Naive B cell (primary cell): ENCODE measurements around the gene TEAD1. TPM values are rescaled to one million over a fixed set of nuclear protein-coding genes. Genes with fewer than 3 reads are reported as not detected.

Source experiments
- ATAC-seq, 2 donors: fragments of 150-1000 bp; cut with Tn5 transposase; 2 replicates each; pipeline ENCODE4 v1.10.0; 2021; ENCODE audit warnings: low read depth in 2 of 2, mild to moderate bottlenecking in 2 of 2, moderate library complexity in 2 of 2
- DNase-seq: peaks from one replicate; pipeline ENCODE4 v3.0.0; 2022
- H3K27ac Mint-ChIP-seq, 6 donors: one replicate each; pipeline ENCODE4 v1.8.0; 2020 to 2022; ENCODE audit warnings: mild to moderate bottlenecking in 6 of 6, mixed read lengths in 6 of 6, moderate library complexity in 5 of 6, inconsistent platforms in 2 of 6
- H3K27me3 Mint-ChIP-seq, 3 donors: one replicate each; pipeline ENCODE4 v1.8.0; 2021 to 2022; ENCODE audit warnings: mixed read lengths in 3 of 3, mild to moderate bottlenecking in 1 of 3
- H3K36me3 Mint-ChIP-seq, 2 donors: one replicate each; pipeline ENCODE4 v1.8.0; 2020 to 2022; ENCODE audit warnings: mixed read lengths in 2 of 2, inconsistent platforms in 1 of 2, mild to moderate bottlenecking in 1 of 2
- H3K4me1 Mint-ChIP-seq, 3 donors: one replicate each; pipeline ENCODE4 v1.8.0; 2020 to 2022; ENCODE audit warnings: mixed read lengths in 3 of 3, inconsistent platforms in 1 of 3, mild to moderate bottlenecking in 1 of 3, moderate library complexity in 1 of 3
- H3K4me3 Mint-ChIP-seq, 8 donors: one replicate each; pipeline ENCODE4 v1.8.0; 2020 to 2022; ENCODE audit warnings: mild to moderate bottlenecking in 8 of 8, mixed read lengths in 8 of 8, moderate library complexity in 8 of 8, inconsistent platforms in 2 of 8
- H3K9me3 Mint-ChIP-seq, 7 donors: one replicate each; pipeline ENCODE4 v1.8.0; 2020 to 2022; ENCODE audit warnings: mixed read lengths in 7 of 7, mild to moderate bottlenecking in 5 of 7, inconsistent platforms in 2 of 7, moderate library complexity in 1 of 7
- polyA plus RNA-seq, 6 donors: library from polyadenylated mRNA; unstranded; fragments of 300-500 nt; fragmentation: Illumina TruSeq; gene quantifications; one replicate each; pipeline ENCODE4 v1.2.3, GENCODE V29; 2021; ENCODE audit warnings: low read depth in 6 of 6

Gene TEAD1
- polyA plus RNA-seq, 6 donors from 2014 or later = not detected

GRCh38 chr11:12818333-12819015 is 144.3 kb downstream of the TEAD1 start:
- ATAC-seq (no peak), DNase-seq (no peak)
- Mint-ChIP-seq H3K4me3 (no peak overlapping the region), H3K9me3 (peaks cover 0 to 1% (median 0%) of the 10 kb centered on the region in 7 donors), H3K27ac (no peak overlapping the region), H3K36me3 (peaks cover 0 to 5% of the 10 kb centered on the region in 2 donors), H3K27me3 (peaks cover 7 to 39% (median 18%) of the 10 kb centered on the region in 3 donors), H3K4me1 (no peaks in the 10 kb centered on the region)

DNA sequence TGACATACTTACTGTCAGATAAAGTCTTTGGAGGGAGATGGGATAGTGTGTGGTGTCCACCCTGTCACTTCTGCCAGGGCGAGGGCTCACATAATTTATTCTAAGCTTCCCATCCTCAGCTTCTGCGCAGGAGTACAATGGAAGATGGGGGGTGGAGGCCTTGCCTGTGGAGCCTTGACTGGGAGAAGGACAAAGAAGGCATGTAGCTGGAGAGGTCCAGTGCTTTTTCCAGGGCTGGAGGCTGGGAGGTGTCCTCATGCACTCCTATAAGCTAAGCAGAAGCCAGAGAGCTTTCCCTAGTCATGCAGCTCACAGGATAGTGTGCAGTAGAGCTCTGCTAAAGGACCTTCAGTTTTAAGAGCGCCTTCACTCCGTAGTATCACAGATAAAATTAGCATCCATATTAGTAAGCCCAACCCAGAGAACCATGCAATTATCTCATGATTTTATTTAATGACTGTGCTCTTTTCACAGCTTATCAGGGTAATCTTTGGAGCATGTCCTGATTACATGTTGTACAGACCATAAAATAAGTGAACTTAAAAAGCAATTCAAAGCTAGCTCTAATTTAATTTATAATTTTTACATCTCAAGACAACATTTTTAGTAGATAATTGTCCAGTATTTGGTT is 148.3 kb downstream of the TEAD1 start:
- H3K4me1 Mint-ChIP-seq = no peaks in the 10 kb centered on the region
- H3K36me3 Mint-ChIP-seq = peaks cover 0 to 5% of the 10 kb centered on the region in 2 donors
- peaks cover 0 to 4% (median 0%) of the 10 kb centered on the region in 7 donors for H3K9me3 Mint-ChIP-seq
- no peak overlapping the region for H3K27ac Mint-ChIP-seq
- H3K4me3 Mint-ChIP-seq = no peak overlapping the region
- H3K27me3 Mint-ChIP-seq = peaks cover 16 to 34% (median 19%) of the 10 kb centered on the region in 3 donors
- ATAC-seq (no peak), DNase-seq (no peak)

GRCh38 chr11:12824281-12825041 is 150.2 kb downstream of the TEAD1 start:
- H3K4me3 Mint-ChIP-seq = no peak overlapping the region
- peak overlapping the region in 1 of 6 donors; percentile 32 for H3K27ac Mint-ChIP-seq
- no peak for ATAC-seq
- H3K4me1 Mint-ChIP-seq = peaks cover 7 to 12% (median 9%) of the 10 kb centered on the region in 3 donors
- H3K36me3 Mint-ChIP-seq = peaks cover 0 to 5% of the 10 kb centered on the region in 2 donors
- DNase-seq = no peak
- H3K9me3 Mint-ChIP-seq = peaks cover 0 to 5% (median 1%) of the 10 kb centered on the region in 7 donors
- H3K27me3 Mint-ChIP-seq = peaks cover 32 to 47% (median 38%) of the 10 kb centered on the region in 3 donors

DNA sequence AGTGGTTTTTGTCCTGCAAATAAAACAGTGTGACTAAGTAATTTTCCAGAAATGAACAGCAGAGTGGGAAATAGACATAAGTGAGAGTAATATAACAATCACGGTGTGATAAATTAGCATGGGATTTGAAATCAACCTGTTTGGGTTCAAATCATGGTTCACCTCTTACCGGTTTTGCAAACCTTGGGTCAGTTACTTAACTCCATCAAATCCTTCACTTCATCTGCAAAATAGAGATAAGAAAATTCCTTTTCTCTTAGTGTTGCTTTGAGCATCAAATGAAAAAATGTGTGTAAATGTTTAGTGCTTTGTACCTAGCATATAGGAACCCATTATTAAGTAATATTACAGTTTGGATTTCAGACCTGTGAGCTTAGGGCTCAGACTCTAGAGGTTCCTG is 152.2 kb downstream of the TEAD1 start:
- ATAC-seq (no peak), DNase-seq (no peak)
- Mint-ChIP-seq H3K4me3 (no peak overlapping the region), H3K27ac (no peak overlapping the region), H3K9me3 (peaks cover 1 to 11% (median 3%) of the 10 kb centered on the region in 7 donors), H3K4me1 (peaks cover 9 to 17% (median 10%) of the 10 kb centered on the region in 3 donors), H3K27me3 (peaks cover 38 to 63% (median 56%) of the 10 kb centered on the region in 3 donors), H3K36me3 (peaks cover 0 to 3% of the 10 kb centered on the region in 2 donors)

GRCh38 chr11:12827369-12827768 is 153.1 kb downstream of the TEAD1 start:
- Mint-ChIP-seq H3K27ac (no peak overlapping the region), H3K36me3 (no peaks in the 10 kb centered on the region), H3K4me1 (peaks cover 9 to 17% (median 10%) of the 10 kb centered on the region in 3 donors), H3K4me3 (no peak overlapping the region), H3K9me3 (peaks cover 0 to 11% (median 3%) of the 10 kb centered on the region in 7 donors), H3K27me3 (peaks cover 36 to 57% (median 54%) of the 10 kb centered on the region in 3 donors)
- ATAC-seq (no peak), DNase-seq (no peak)

- Mint-ChIP-seq H3K27me3 (peaks cover 44 to 59% (median 57%) of the 10 kb centered on the region in 3 donors), H3K27ac (no peak overlapping the region), H3K4me1 (peaks cover 9 to 17% (median 10%) of the 10 kb centered on the region in 3 donors), H3K9me3 (peaks cover 0 to 11% (median 3%) of the 10 kb centered on the region in 7 donors), H3K4me3 (peak overlapping the region in 3 of 8 donors; percentile 7 to 30 (median 26)), H3K36me3 (no peaks in the 10 kb centered on the region)
- no peak for ATAC-seq
- DNase-seq = no peak
Measured at GRCh38 chr11:12827929-12828812, 153.9 kb downstream of the TEAD1 start.

- H3K36me3 Mint-ChIP-seq = no peaks in the 10 kb centered on the region
- H3K4me3 Mint-ChIP-seq = no peak overlapping the region
- ATAC-seq = no peak
- peaks cover 0 to 11% (median 4%) of the 10 kb centered on the region in 7 donors for H3K9me3 Mint-ChIP-seq
- no peak for DNase-seq
- peak overlapping the region in 1 of 6 donors; percentile 31 for H3K27ac Mint-ChIP-seq
- peaks cover 9 to 17% (median 10%) of the 10 kb centered on the region in 3 donors for H3K4me1 Mint-ChIP-seq
- H3K27me3 Mint-ChIP-seq = peaks cover 52 to 61% (median 52%) of the 10 kb centered on the region in 3 donors
Measured at GRCh38 chr11:12829131-12829530, 154.9 kb downstream of the TEAD1 start.

DNA sequence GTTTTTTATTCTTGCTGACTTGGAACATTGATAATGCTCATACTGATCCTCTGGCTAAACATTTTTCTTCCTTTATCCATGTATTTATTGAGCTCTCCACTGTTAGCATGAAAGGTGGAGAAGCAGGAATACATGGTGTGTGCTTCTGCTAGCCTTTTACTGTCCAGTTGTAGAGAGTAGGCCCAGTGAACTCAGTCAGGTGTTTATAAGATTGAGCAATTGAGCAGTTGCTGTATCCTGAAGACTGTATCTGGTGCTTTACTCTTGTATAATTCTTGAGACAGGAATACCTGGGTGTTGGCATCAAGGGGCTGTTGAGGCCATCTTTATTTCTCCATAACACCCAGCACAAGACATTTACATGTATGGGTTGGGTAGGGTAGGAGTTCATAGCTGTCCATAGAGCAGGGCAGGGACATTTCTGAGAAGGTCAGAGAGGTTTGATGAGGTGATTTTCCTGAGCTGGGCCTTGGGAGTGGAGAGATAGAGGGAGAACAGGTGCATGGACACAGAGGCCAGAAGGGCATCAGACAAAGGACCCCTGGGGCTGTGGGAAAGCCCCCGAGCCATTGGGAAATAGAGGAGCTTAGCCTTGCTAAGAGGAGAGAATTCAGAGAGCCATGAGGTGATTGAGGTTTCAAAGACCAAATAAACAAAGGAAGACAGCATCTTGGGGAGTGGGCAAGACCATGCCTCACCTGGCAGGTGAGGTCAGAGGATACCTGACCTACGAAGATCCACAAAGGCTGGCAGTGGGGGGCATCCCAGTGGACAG is 155.5 kb downstream of the TEAD1 start:
- ATAC-seq = no peak
- Mint-ChIP-seq H3K27ac (peak overlapping the region in 2 of 6 donors; percentile 24 to 44), H3K4me3 (no peak overlapping the region), H3K9me3 (peaks cover 0 to 11% (median 3%) of the 10 kb centered on the region in 7 donors), H3K36me3 (no peaks in the 10 kb centered on the region), H3K27me3 (peaks cover 49 to 63% (median 50%) of the 10 kb centered on the region in 3 donors), H3K4me1 (peaks cover 9 to 17% (median 10%) of the 10 kb centered on the region in 3 donors)
- DNase-seq = no peak

GRCh38 chr11:12831471-12832202 is 157.4 kb downstream of the TEAD1 start:
- DNase-seq (no peak), ATAC-seq (no peak)
- Mint-ChIP-seq H3K27me3 (peaks cover 48 to 63% (median 50%) of the 10 kb centered on the region in 3 donors), H3K27ac (no peak overlapping the region), H3K9me3 (peaks cover 0 to 15% (median 3%) of the 10 kb centered on the region in 7 donors), H3K4me3 (no peak overlapping the region), H3K4me1 (peaks cover 9 to 17% (median 10%) of the 10 kb centered on the region in 3 donors), H3K36me3 (no peaks in the 10 kb centered on the region)

GRCh38 chr11:12832480-12833224 is 158.4 kb downstream of the TEAD1 start:
- H3K27ac Mint-ChIP-seq = no peak overlapping the region
- H3K4me1 Mint-ChIP-seq = peaks cover 9 to 17% (median 10%) of the 10 kb centered on the region in 3 donors
- DNase-seq = no peak
- no peaks in the 10 kb centered on the region for H3K36me3 Mint-ChIP-seq
- ATAC-seq = no peak
- H3K9me3 Mint-ChIP-seq = peaks cover 0 to 15% (median 3%) of the 10 kb centered on the region in 7 donors
- H3K27me3 Mint-ChIP-seq = peaks cover 40 to 59% (median 46%) of the 10 kb centered on the region in 3 donors
- H3K4me3 Mint-ChIP-seq = no peak overlapping the region

GRCh38 chr11:12834166-12834565 is 159.9 kb downstream of the TEAD1 start:
- Mint-ChIP-seq H3K4me3 (no peak overlapping the region), H3K27me3 (peaks cover 29 to 47% (median 32%) of the 10 kb centered on the region in 3 donors), H3K4me1 (peaks cover 2 to 7% (median 5%) of the 10 kb centered on the region in 3 donors), H3K27ac (no peak overlapping the region), H3K36me3 (no peaks in the 10 kb centered on the region), H3K9me3 (peaks cover 0 to 9% (median 3%) of the 10 kb centered on the region in 7 donors)
- DNase-seq (no peak), ATAC-seq (no peak)
